ENCODE results near the gene FAR2. TPM values are rescaled to one million over a fixed set of nuclear protein-coding genes. Genes with fewer than 3 reads are reported as not detected.

Gene FAR2
- total RNA-seq, 1 donor from 2014 or later = 13.5 TPM

GRCh38 chr12:29216797-29217575 lies 67.9 kb downstream of the FAR2 start:
- no peak for DNase-seq (ENCODE audit: low read depth)
- no peak for TF ChIP-seq CTCF (conservative IDR thresholded peaks at IDR 0.05; ENCODE audit: low read depth, low read length)
- H3K4me3 ChIP-seq (ENCODE audit: low read depth, low read length) = no peak overlapping the region

- no peak overlapping the region for H3K4me3 ChIP-seq (ENCODE audit: low read depth, low read length)
- DNase-seq (ENCODE audit: low read depth) = no peak
- no peak for TF ChIP-seq CTCF (conservative IDR thresholded peaks at IDR 0.05; ENCODE audit: low read depth, low read length)
Observed at GRCh38 chr12:29220632-29221336, 71.7 kb downstream of the FAR2 start.

GRCh38 chr12:29222200-29222599 lies 73.1 kb downstream of the FAR2 start:
- no peak for TF ChIP-seq CTCF (conservative IDR thresholded peaks at IDR 0.05; ENCODE audit: low read depth, low read length)
- H3K4me3 ChIP-seq (ENCODE audit: low read depth, low read length) = no peak overlapping the region
- DNase-seq (ENCODE audit: low read depth) = no peak

- no peak for DNase-seq (ENCODE audit: low read depth)
- H3K4me3 ChIP-seq (ENCODE audit: low read depth, low read length) = no peak overlapping the region
- TF ChIP-seq CTCF (conservative IDR thresholded peaks at IDR 0.05; ENCODE audit: low read depth, low read length) = no peak
Observed at GRCh38 chr12:29223426-29223825, 74.3 kb downstream of the FAR2 start.

- no peak for DNase-seq (ENCODE audit: low read depth)
- TF ChIP-seq CTCF (conservative IDR thresholded peaks at IDR 0.05; ENCODE audit: low read depth, low read length) = no peak
Observed at GRCh38 chr12:29223956-29224543, 75.0 kb downstream of the FAR2 start.

GRCh38 chr12:29224572-29224971 lies 75.5 kb downstream of the FAR2 start:
- no peak for DNase-seq (ENCODE audit: low read depth)
- no peak overlapping the region for H3K4me3 ChIP-seq (ENCODE audit: low read depth, low read length)
- TF ChIP-seq CTCF (conservative IDR thresholded peaks at IDR 0.05; ENCODE audit: low read depth, low read length) = no peak

More at GRCh38 chr12:29223956-29224543, 75.0 kb downstream of the FAR2 start:
- H3K4me3 ChIP-seq (ENCODE audit: low read depth, low read length) = no peak overlapping the region
